SU-DHL-6 (cell line): ENCODE data around the gene SUSD4.

Source experiments
- H2AFZ ChIP-seq: fragments of 200-600 bp; sonication (generic); 2 replicates; pipeline ENCODE4 v1.6.1; 2014; ENCODE audit warnings: low read depth, mild to moderate bottlenecking, moderate library complexity, mixed read lengths, antibody characterized with exemption, low read length; ENCODE audit not compliant: severe bottlenecking
- H3F3A ChIP-seq: fragments of 200-600 bp; shearing (Covaris generic); 2 replicates; pipeline ENCODE4 v1.6.0; 2016; ENCODE audit warnings: antibody characterized with exemption, mild to moderate bottlenecking; ENCODE audit not compliant: insufficient read depth
- H3K27ac ChIP-seq: fragments of 200-600 bp; sonication (generic); 2 replicates; pipeline ENCODE4 v1.5.1; 2016; ENCODE audit warnings: low read depth, mild to moderate bottlenecking, low read length, moderate library complexity, mixed read lengths
- H3K27me3 ChIP-seq: fragments of 200-600 bp; sonication (generic), shearing (Covaris generic); 2 replicates; pipeline ENCODE4 v1.6.0; 2014; ENCODE audit warnings: mild to moderate bottlenecking, low read length
- H3K36me3 ChIP-seq: fragments of 200-600 bp; sonication (generic); 2 replicates; pipeline ENCODE4 v1.6.1; 2014; ENCODE audit warnings: mild to moderate bottlenecking, low read length, mixed read lengths
- H3K4me2 ChIP-seq: fragments of 300-600, 200-600 bp; shearing (Covaris generic), sonication (generic); 2 replicates; pipeline ENCODE4 v1.6.0; 2014; ENCODE audit warnings: low read length, low read depth, mild to moderate bottlenecking; ENCODE audit not compliant: poor library complexity, severe bottlenecking
- H3K4me3 ChIP-seq: fragments of 200-600 bp; sonication (generic); 2 replicates; pipeline ENCODE4 v1.5.1; 2014; ENCODE audit warnings: antibody characterized with exemption, low read length, mild to moderate bottlenecking, mixed read lengths; ENCODE audit not compliant: insufficient read depth, poor library complexity, severe bottlenecking
- H3K79me2 ChIP-seq: fragments of 200-600 bp; sonication (generic); 2 replicates; pipeline ENCODE4 v1.6.1; 2014; ENCODE audit warnings: mild to moderate bottlenecking, low read length, moderate library complexity; ENCODE audit not compliant: insufficient read depth
- H3K9ac ChIP-seq: fragments of 200-600 bp; sonication (generic); 2 replicates; pipeline ENCODE4 v1.7.0; 2014; ENCODE audit warnings: mild to moderate bottlenecking, low read length
- H3K9me2 ChIP-seq: fragments of 200-600 bp; sonication (generic); replicated peaks from 2 replicates; pipeline ENCODE4 v1.6.1; 2014; ENCODE audit warnings: low read length; ENCODE audit not compliant: insufficient read depth
- H3K9me3 ChIP-seq: fragments of 200-600 bp; sonication (generic); 2 replicates; pipeline ENCODE4 v1.6.1; 2014; ENCODE audit warnings: low read length, mixed read lengths; ENCODE audit not compliant: insufficient read depth
- H4K20me1 ChIP-seq: fragments of 200-600 bp; sonication (generic); 2 replicates; pipeline ENCODE4 v1.6.1; 2014; ENCODE audit warnings: low read depth, mild to moderate bottlenecking, antibody characterized with exemption, low read length, moderate library complexity, mixed read lengths
- CTCF ChIP-seq: fragments of 200-600 bp; sonication (generic); IDR thresholded peaks from one replicate; pipeline ENCODE4 v1.5.1; 2017; ENCODE audit warnings: antibody characterized with exemption, mild to moderate bottlenecking, low read length, moderate library complexity; ENCODE audit not compliant: insufficient read depth, poor library complexity, severe bottlenecking
- EZH2phosphoT487 ChIP-seq: fragments of 200-600 bp; sonication (generic), shearing (Covaris generic); conservative IDR thresholded peaks from 2 replicates; pipeline ENCODE4 v1.6.1; 2018; ENCODE audit warnings: mild to moderate bottlenecking, antibody characterized with exemption, low read length, moderate library complexity, mixed read lengths

SUSD4 gene

GRCh38 chr1:223222377-223222776, 141.6 kb downstream of the SUSD4 start:
- Histone ChIP-seq H3K4me3 (no peak overlapping the region), H2AFZ (no peak overlapping the region), H3K9ac (no peak overlapping the region), H3K4me2 (no peak overlapping the region), H4K20me1 (no peaks in the 10 kb centered on the region), H3K36me3 (no peaks in the 10 kb centered on the region), H3K9me3 (no peaks in the 10 kb centered on the region), H3K27me3 (no peaks in the 10 kb centered on the region), H3K27ac (no peak overlapping the region), H3F3A (no peaks in the 10 kb centered on the region), H3K9me2 (no peaks in the 10 kb centered on the region), H3K79me2 (no peaks in the 10 kb centered on the region)
- no peak for TF ChIP-seq CTCF
- no peak for TF ChIP-seq EZH2phosphoT487

GRCh38 chr1:223221686-223222085, 142.3 kb downstream of the SUSD4 start:
- no peaks in the 10 kb centered on the region for H3K9me2 ChIP-seq
- no peak overlapping the region for H3K27ac ChIP-seq
- no peaks in the 10 kb centered on the region for H3K36me3 ChIP-seq
- H3K4me2 ChIP-seq = no peak overlapping the region
- no peak for TF ChIP-seq EZH2phosphoT487
- no peak for TF ChIP-seq CTCF
- no peaks in the 10 kb centered on the region for H3K9me3 ChIP-seq
- H3K4me3 ChIP-seq = no peak overlapping the region
- no peaks in the 10 kb centered on the region for H4K20me1 ChIP-seq
- no peak overlapping the region for H2AFZ ChIP-seq
- no peaks in the 10 kb centered on the region for H3K27me3 ChIP-seq
- no peaks in the 10 kb centered on the region for H3K79me2 ChIP-seq
- no peaks in the 10 kb centered on the region for H3F3A ChIP-seq
- H3K9ac ChIP-seq = no peak overlapping the region

- no peaks in the 10 kb centered on the region for H4K20me1 ChIP-seq
These were observed 143.9 kb downstream of the SUSD4 start for GRCh38 chr1:223219846-223220610.

More at GRCh38 chr1:223219846-223220610, 143.9 kb downstream of the SUSD4 start:
- Histone ChIP-seq H3K27ac (no peak overlapping the region), H3K4me2 (no peak overlapping the region), H3K9me3 (no peaks in the 10 kb centered on the region), H3K4me3 (no peak overlapping the region), H3K36me3 (no peaks in the 10 kb centered on the region), H3K9me2 (no peaks in the 10 kb centered on the region), H2AFZ (no peak overlapping the region), H3K27me3 (no peaks in the 10 kb centered on the region), H3K9ac (no peak overlapping the region), H3K79me2 (no peaks in the 10 kb centered on the region), H3F3A (no peaks in the 10 kb centered on the region)
- TF ChIP-seq CTCF = no peak
- TF ChIP-seq EZH2phosphoT487 = no peak
